GM12891 (cell line): ENCODE results near the gene CRKL.

Source experiments
- PAX5 ChIP-seq: IDR thresholded peaks from 2 replicates; pipeline ENCODE4 v1.6.1; 2011; ENCODE audit warnings: low read length, moderate library complexity, mild to moderate bottlenecking; ENCODE audit not compliant: insufficient read depth, severe bottlenecking
- POLR2A ChIP-seq: IDR thresholded peaks from 2 replicates; pipeline ENCODE4 v1.6.1; 2011; ENCODE audit warnings: low read depth, low read length, control low read depth
- POLR2AphosphoS5 ChIP-seq: IDR thresholded peaks from 2 replicates; pipeline ENCODE4 v1.6.1; 2011; ENCODE audit warnings: low read depth, low read length, control low read depth
- POU2F2 ChIP-seq: IDR thresholded peaks from 2 replicates; pipeline ENCODE4 v1.6.1; 2011; ENCODE audit warnings: low read depth, mild to moderate bottlenecking, control low read depth, low read length, moderate library complexity
- SPI1 ChIP-seq: IDR thresholded peaks from 2 replicates; pipeline ENCODE4 v1.6.1; 2011; ENCODE audit warnings: low read depth, low read length, control low read depth
- TAF1 ChIP-seq: IDR thresholded peaks from 2 replicates; pipeline ENCODE4 v1.6.1; 2011; ENCODE audit warnings: low read depth, low read length, control low read depth

DNA sequence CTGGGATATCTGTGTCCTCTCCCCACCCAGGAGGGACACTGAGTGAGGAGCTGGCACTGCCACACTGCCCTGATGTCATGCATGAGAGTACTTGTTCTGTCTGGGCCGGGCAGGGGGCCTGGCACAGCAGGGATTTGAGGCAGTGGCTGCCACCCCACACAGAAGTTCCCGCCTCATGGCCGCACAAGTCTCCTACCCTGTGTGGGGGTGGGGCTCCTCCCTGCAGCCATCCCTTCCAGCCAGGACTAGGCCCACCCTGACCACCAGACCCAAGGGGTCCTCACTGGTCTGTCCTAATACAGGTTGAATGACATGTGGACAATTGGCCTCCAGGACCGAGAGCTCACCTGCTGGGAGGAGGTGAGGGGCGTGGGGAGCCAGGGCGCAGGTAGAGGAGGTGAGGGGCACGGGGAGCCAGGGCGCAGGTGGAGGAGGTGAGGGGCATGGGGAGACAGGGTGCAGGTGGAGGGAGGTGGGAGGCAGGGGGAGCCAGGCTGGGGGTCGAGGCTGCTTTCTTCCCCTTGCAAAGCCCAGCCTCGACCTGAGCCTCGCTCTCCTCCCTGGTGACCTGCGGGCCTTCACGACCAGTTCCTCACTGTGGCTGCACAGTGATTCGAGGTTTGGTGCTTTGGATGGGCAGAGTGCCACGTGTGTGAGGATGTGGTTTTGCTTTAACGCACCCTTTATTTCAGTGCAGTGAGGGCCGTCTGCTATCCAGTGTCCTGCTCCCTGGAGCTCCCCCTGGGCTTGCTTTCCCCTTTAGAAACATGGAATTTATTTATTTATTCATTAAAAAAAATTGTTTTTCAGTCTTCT, 72.3 kb downstream of the CRKL start:
- TF ChIP-seq POLR2A (no peak), POLR2AphosphoS5 (no peak), SPI1 (no peak), TAF1 (no peak), PAX5 (no peak), POU2F2 (no peak)
